ENCODE results near the gene ATP2C2. TPM values are rescaled to one million over a fixed set of nuclear protein-coding genes. Genes with fewer than 3 reads are reported as not detected.
A peak's percentile ranks its signal among the peaks of the same experiment; 100 is the strongest.

ATP2C2 gene
- total RNA-seq, 4 donors from 2014 or later, result 12.9 to 26.9 (median 18.6) TPM

DNA sequence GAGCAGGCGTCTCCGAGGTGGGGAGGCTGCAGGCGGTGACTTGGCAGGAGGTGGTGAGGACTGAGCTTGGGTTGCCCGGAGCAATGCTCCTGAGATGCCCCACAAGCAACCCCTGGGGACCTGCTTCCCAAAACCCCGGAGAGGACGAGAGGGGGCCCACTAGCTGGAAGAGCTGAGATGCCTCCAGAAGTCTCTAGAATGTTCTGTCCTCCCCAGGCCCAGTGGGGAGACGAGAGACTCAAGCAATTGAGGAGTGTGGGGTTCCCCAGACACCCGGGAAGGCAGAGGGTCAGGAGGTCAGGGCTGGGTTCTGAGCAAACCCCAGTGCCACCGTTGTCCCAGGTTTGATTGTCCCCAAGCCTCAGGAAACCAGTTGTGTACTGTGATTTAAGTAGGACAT is 21.2 kb upstream of the ATP2C2 start:
- 90 to 96% methylated on average over 6 to 9 of the region's 9 CpGs for WGBS, 2 donors
- Histone ChIP-seq H3K36me3 (no peaks in the 10 kb centered on the region), H3K27ac (no peak overlapping the region), H3K4me1 (peaks cover 0 to 6% of the 10 kb centered on the region in 2 donors), H3K9me3 (no peaks in the 10 kb centered on the region), H3K27me3 (no peaks in the 10 kb centered on the region), H3K4me3 (replicated peaks in 1 of 3) (no peak overlapping the region)
- TF ChIP-seq POLR2A (IDR thresholded peaks at IDR 0.05) (no peak), CTCF (IDR thresholded peaks at IDR 0.05) (no peak)
- DNase-seq, result no peak
- intact Hi-C loops (cut with DNase I), result no loop called here

- DNase-seq, result peak; percentile 60 to 68
- Histone ChIP-seq H3K36me3 (no peaks in the 10 kb centered on the region), H3K4me1 (peaks cover 0 to 6% of the 10 kb centered on the region in 2 donors), H3K9me3 (no peaks in the 10 kb centered on the region), H3K27ac (no peak overlapping the region), H3K4me3 (replicated peaks in 1 of 3) (no peak overlapping the region), H3K27me3 (no peaks in the 10 kb centered on the region)
- intact Hi-C loops (cut with DNase I), result no loop called here
- TF ChIP-seq CTCF (IDR thresholded peaks at IDR 0.05) (no peak), POLR2A (IDR thresholded peaks at IDR 0.05) (no peak)
- 56 to 61% methylated on average over 6 of the region's 6 CpGs for WGBS, 2 donors
Measured at GRCh38 chr16:84348386-84348888, 19.9 kb upstream of the ATP2C2 start.

GRCh38 chr16:84349862-84350684 is 18.3 kb upstream of the ATP2C2 start:
- H3K27me3 ChIP-seq, result no peaks in the 10 kb centered on the region
- intact Hi-C loops (cut with DNase I), result no loop called here
- no peak overlapping the region for H3K27ac ChIP-seq
- TF ChIP-seq POLR2A (IDR thresholded peaks at IDR 0.05) (no peak), CTCF (IDR thresholded peaks at IDR 0.05) (no peak)
- no peaks in the 10 kb centered on the region for H3K9me3 ChIP-seq
- no peaks in the 10 kb centered on the region for H3K36me3 ChIP-seq
- peaks cover 0 to 6% of the 10 kb centered on the region in 2 donors for H3K4me1 ChIP-seq
- no peak overlapping the region for H3K4me3 ChIP-seq (replicated peaks in 1 of 3)
- no peak for DNase-seq
- 90 to 93% methylated on average over 11 of the region's 11 CpGs for WGBS, 2 donors

DNA sequence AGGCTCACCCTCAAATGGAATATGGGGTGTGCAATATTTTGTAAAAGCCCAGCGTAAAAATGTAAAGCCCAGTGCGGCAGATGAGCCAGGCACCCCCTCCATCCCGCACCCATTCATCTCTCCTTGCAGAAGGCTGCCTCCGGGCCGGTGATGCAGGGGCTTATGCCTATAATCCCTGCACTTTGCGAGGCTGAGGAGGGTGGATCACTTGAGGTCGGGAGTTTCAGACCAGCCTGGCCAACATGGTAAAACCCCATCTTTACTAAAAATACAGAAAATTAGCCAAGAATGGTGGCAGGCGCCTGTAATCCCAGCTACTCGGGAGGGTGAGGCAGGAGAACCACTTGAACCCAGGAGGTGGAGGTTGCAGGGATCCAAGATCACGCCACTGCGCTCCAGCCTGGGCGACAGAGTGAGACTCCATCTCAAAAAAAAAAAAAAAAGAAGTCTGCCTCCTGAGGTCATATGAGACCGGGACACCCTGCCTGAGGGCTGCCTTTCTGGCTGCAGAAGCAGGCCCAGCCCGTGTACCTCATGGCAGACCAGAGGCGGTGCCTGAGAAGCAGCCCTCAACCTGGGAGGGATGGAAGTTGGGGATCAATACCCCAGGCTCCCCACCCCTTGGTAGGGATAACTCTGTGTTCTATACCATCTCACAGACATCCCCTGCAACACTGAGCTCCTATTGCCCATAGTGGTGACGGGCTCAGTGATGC is 17.5 kb upstream of the ATP2C2 start:
- Histone ChIP-seq H3K36me3 (no peaks in the 10 kb centered on the region), H3K27me3 (no peaks in the 10 kb centered on the region), H3K4me3 (replicated peaks in 1 of 3) (no peak overlapping the region), H3K27ac (no peak overlapping the region), H3K4me1 (peaks cover 0 to 6% of the 10 kb centered on the region in 2 donors), H3K9me3 (no peaks in the 10 kb centered on the region)
- intact Hi-C loops (cut with DNase I), result no loop called here
- no peak for DNase-seq
- 93 to 94% methylated on average over 12 to 15 of the region's 16 CpGs for WGBS, 2 donors
- no peak for TF ChIP-seq CTCF (IDR thresholded peaks at IDR 0.05)
- TF ChIP-seq POLR2A (IDR thresholded peaks at IDR 0.05), result no peak

- H3K4me3 ChIP-seq (replicated peaks in 1 of 3), result no peak overlapping the region
- no peaks in the 10 kb centered on the region for H3K36me3 ChIP-seq
- H3K9me3 ChIP-seq, result no peaks in the 10 kb centered on the region
- intact Hi-C loops (cut with DNase I), result no loop called here
- peaks cover 0 to 6% of the 10 kb centered on the region in 2 donors for H3K4me1 ChIP-seq
- H3K27me3 ChIP-seq, result no peaks in the 10 kb centered on the region
- 95 to 97% methylated on average over 8 of the region's 8 CpGs for WGBS, 2 donors
- H3K27ac ChIP-seq, result no peak overlapping the region
- no peak for TF ChIP-seq CTCF (IDR thresholded peaks at IDR 0.05)
- no peak for TF ChIP-seq POLR2A (IDR thresholded peaks at IDR 0.05)
- DNase-seq, result no peak
Measured at GRCh38 chr16:84351630-84352029, 16.7 kb upstream of the ATP2C2 start.
